CD4-positive, alpha-beta T cell treated with Interleukin-6 at 100 ng/mL for 8 hours (primary cell): ENCODE measurements around the gene NPFFR1.
"Not testable (repeated sequence)": the region's sequence is repeated elsewhere in the genome, so short reads cannot be mapped to it uniquely, and the experiment has no call there.

Source experiments
- DNase-seq: peaks from one replicate; pipeline ENCODE4 v3.0.0-alpha.2; 2020; ENCODE audit warnings: mixed read lengths, low spot score

NPFFR1 gene

GRCh38 chr10:70255329-70256299 lies 28.2 kb downstream of the NPFFR1 start:
- no peak for DNase-seq

GRCh38 chr10:70254778-70255328 lies 29.0 kb downstream of the NPFFR1 start:
- no peak for DNase-seq

GRCh38 chr10:70253878-70254765 lies 29.7 kb downstream of the NPFFR1 start:
- DNase-seq, result no peak

- DNase-seq, result no peak
Observed at GRCh38 chr10:70250961-70251680, 32.7 kb downstream of the NPFFR1 start.

- DNase-seq, result no peak
Observed at GRCh38 chr10:70247360-70247759, 36.4 kb downstream of the NPFFR1 start.

GRCh38 chr10:70241081-70241480 lies 42.7 kb downstream of the NPFFR1 start:
- DNase-seq, result no peak

- not testable (repeated sequence) for DNase-seq
Observed at GRCh38 chr10:70239986-70240385, 43.8 kb downstream of the NPFFR1 start.

GRCh38 chr10:70239077-70239976 lies 44.5 kb downstream of the NPFFR1 start:
- not testable (repeated sequence) for DNase-seq

GRCh38 chr10:70237958-70238536 lies 45.8 kb downstream of the NPFFR1 start:
- not testable (repeated sequence) for DNase-seq

- DNase-seq, result no peak
Observed at GRCh38 chr10:70234668-70235447, 48.9 kb downstream of the NPFFR1 start.

- DNase-seq, result no peak
Observed at GRCh38 chr10:70233939-70234300, 49.9 kb downstream of the NPFFR1 start.

- peak; percentile 99 for DNase-seq
Observed at GRCh38 chr10:70233109-70233938, 50.5 kb downstream of the NPFFR1 start, which contains the start of gene PPA1. PPA1 (minus strand) TSS chr10:70233429; CDS start chr10:70233327, 102 bp downstream.

- no peak for DNase-seq
Observed at GRCh38 chr10:70232859-70233108, 51.0 kb downstream of the NPFFR1 start.

- peak; percentile 32 for DNase-seq
Observed at GRCh38 chr10:70232155-70232858, 51.5 kb downstream of the NPFFR1 start.

GRCh38 chr10:70228491-70228890 lies 55.3 kb downstream of the NPFFR1 start:
- no peak for DNase-seq

GRCh38 chr10:70227548-70228320 lies 56.1 kb downstream of the NPFFR1 start:
- no peak for DNase-seq

GRCh38 chr10:70223728-70224127 lies 60.1 kb downstream of the NPFFR1 start:
- no peak for DNase-seq
